BE2C (cell line): ENCODE data around the gene PTPRN2.

ENCODE experiments used
- DNase-seq: peaks from one replicate; pipeline ENCODE4 v3.0.0-alpha.2; 2020
- H3K27me3 ChIP-seq: fragments of 250-450 bp; sonication (Bioruptor Pico); 2 replicates; pipeline ENCODE4 v1.5.1; 2020; ENCODE audit warnings: mild to moderate bottlenecking
- H3K36me3 ChIP-seq: fragments of 250-450 bp; sonication (Bioruptor Pico); 2 replicates; pipeline ENCODE4 v1.5.1; 2020; ENCODE audit warnings: mild to moderate bottlenecking
- H3K4me1 ChIP-seq: fragments of 250-450 bp; sonication (Bioruptor Pico); 2 replicates; pipeline ENCODE4 v1.5.1; 2020
- H3K4me3 ChIP-seq: 2 replicates; pipeline ENCODE4 v1.5.1; 2011; ENCODE audit warnings: low read depth, low read length
- H3K9me3 ChIP-seq: fragments of 250-450 bp; sonication (Bioruptor Pico); 2 replicates; pipeline ENCODE4 v1.5.1; 2020
- TF ChIP-seq, protein P1 (sequence below): IDR thresholded peaks from 2 replicates; pipeline ENCODE4 v1.5.1; 2012; ENCODE audit warnings: mild to moderate bottlenecking, low read depth, low read length

PTPRN2 gene

GRCh38 chr7:158325530-158326381, 261.9 kb downstream of the PTPRN2 start:
- Histone ChIP-seq H3K4me1 (no peaks in the 10 kb centered on the region), H3K4me3 (no peak overlapping the region), H3K27me3 (no peaks in the 10 kb centered on the region), H3K9me3 (no peaks in the 10 kb centered on the region; the same call in none of the 2 replicates), H3K36me3 (no peaks in the 10 kb centered on the region)
- TF ChIP-seq, protein P1, sequence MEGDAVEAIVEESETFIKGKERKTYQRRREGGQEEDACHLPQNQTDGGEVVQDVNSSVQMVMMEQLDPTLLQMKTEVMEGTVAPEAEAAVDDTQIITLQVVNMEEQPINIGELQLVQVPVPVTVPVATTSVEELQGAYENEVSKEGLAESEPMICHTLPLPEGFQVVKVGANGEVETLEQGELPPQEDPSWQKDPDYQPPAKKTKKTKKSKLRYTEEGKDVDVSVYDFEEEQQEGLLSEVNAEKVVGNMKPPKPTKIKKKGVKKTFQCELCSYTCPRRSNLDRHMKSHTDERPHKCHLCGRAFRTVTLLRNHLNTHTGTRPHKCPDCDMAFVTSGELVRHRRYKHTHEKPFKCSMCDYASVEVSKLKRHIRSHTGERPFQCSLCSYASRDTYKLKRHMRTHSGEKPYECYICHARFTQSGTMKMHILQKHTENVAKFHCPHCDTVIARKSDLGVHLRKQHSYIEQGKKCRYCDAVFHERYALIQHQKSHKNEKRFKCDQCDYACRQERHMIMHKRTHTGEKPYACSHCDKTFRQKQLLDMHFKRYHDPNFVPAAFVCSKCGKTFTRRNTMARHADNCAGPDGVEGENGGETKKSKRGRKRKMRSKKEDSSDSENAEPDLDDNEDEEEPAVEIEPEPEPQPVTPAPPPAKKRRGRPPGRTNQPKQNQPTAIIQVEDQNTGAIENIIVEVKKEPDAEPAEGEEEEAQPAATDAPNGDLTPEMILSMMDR: peak; percentile 20; the same call in 1 of the 2 replicates
- no peak for DNase-seq

DNA sequence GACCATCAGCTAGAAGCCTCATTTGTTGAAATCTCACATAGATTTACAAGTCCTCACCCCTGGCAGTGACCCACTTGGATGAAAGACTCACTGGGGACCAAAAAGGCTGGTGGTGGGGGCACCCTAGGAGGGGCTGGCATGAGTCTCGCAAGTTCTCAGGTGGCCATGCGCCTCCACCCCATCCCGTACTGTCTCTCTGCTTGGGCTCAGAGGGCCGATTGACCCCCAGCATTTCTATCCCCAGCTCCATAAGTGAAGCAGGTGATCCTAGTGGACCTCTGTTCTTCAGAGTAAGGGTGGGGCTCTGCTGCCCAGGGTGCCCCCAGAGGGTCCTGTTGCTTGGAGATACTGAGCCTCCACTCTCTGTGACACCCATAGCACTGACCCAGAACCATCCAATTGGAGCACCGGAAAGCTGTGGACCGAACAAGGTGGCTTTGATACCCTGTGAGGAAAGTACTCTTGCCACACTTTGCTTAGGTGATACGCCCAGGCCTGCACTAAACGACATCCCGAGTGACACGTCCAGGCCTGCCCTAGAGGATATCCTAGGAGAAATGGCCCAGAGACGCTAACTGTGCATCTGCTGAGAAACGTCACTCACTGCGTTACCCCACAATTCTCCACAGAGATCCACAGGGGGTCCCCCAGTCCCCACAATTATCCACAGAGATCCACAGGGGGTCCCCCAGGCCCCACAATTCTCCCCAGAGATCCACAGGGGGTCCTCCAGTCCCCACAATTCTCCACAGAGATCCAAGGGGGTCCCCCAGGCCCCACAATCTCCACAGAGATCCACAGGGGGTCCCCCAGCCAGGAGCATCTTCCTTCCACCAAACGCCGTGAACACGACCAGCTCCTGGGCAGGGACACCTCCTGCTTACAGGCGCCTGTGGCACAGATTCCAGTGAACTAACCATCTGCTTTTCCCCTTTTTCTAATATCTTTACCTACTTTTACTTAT, 262.9 kb downstream of the PTPRN2 start:
- H3K4me1 ChIP-seq: no peaks in the 10 kb centered on the region
- H3K4me3 ChIP-seq: no peak overlapping the region
- no peaks in the 10 kb centered on the region; the same call in none of the 2 replicates for H3K9me3 ChIP-seq
- TF ChIP-seq, protein P1: no peak
- no peak for DNase-seq
- H3K36me3 ChIP-seq: no peaks in the 10 kb centered on the region
- H3K27me3 ChIP-seq: no peaks in the 10 kb centered on the region

DNA sequence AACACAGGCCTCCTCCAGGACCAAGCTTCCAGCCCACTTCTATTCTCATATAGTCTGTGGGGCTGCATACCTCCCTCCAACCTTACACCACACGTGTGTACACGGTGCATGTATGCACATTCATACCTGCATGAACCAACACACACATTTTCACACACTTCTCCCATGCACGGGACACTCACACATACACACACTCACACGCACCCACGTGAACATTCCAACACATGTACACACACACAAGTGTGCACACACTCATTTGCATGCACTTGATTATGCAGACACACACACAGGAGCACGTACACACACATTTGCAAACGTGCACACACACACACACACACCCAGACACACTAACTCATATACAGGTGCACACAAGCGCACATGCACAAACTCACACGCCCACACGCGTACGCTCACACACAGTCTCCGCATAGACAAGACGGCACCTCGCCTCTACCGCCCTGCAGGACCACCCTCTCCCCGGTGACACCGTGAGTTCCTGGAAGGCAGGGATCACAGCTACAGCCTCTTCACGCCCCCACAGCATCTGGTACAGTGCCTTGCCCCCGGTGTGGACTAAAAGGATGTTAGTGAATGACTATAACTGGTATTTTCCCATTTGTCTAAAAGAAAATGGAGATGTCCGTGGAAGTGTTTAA, 263.8 kb downstream of the PTPRN2 start:
- no peak for DNase-seq
- H3K36me3 ChIP-seq: no peaks in the 10 kb centered on the region
- no peaks in the 10 kb centered on the region for H3K4me1 ChIP-seq
- no peak overlapping the region for H3K4me3 ChIP-seq
- no peaks in the 10 kb centered on the region for H3K27me3 ChIP-seq
- TF ChIP-seq, protein P1: no peak
- no peaks in the 10 kb centered on the region; the same call in none of the 2 replicates for H3K9me3 ChIP-seq

DNA sequence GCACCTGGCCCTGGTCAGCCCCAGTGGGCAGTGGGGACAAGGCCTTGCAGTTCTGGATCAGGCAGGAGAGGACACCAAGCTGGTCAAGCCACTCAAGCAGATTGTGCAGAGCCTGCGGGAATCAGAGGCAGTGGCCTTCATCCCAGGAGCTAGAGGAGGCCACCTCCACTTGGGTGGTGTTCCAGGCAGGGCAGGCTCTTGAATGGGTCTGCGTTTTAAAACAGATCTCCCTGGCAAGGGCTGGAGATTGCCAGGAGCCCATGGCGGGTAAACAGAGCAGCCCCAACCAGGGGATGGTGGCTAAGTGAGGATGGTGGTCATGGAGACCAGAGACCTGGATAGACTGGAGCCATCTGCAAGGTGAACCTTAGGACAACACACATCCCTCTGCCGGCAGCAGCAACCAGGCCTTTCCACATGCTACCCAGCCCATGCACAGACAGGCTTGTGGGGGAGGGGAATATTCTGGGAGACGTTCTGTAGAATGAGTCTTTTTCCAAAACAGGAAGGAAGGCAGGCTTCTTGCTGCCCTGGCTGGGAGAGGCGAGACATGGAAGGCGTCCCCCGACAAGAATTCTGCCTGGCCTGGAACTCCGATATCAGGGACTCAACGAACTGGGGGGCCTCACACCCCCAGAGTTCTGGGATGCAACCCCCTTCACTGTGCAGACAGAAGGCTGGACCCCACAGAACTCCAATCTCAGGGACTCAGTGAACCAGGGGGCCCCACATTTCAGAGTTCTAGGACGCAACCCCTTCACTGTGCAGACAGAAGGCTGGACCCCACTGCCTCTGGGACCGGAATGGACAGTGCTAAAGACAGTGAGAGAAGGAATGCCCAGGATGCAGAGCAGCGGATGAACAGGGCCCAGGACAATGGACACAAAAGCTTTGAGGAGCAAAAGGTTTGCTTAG, 264.8 kb downstream of the PTPRN2 start:
- H3K4me3 ChIP-seq: no peak overlapping the region
- no peaks in the 10 kb centered on the region; the same call in none of the 2 replicates for H3K9me3 ChIP-seq
- no peak for DNase-seq
- TF ChIP-seq, protein P1: no peak
- no peaks in the 10 kb centered on the region for H3K27me3 ChIP-seq
- H3K4me1 ChIP-seq: no peaks in the 10 kb centered on the region
- no peaks in the 10 kb centered on the region for H3K36me3 ChIP-seq

DNA sequence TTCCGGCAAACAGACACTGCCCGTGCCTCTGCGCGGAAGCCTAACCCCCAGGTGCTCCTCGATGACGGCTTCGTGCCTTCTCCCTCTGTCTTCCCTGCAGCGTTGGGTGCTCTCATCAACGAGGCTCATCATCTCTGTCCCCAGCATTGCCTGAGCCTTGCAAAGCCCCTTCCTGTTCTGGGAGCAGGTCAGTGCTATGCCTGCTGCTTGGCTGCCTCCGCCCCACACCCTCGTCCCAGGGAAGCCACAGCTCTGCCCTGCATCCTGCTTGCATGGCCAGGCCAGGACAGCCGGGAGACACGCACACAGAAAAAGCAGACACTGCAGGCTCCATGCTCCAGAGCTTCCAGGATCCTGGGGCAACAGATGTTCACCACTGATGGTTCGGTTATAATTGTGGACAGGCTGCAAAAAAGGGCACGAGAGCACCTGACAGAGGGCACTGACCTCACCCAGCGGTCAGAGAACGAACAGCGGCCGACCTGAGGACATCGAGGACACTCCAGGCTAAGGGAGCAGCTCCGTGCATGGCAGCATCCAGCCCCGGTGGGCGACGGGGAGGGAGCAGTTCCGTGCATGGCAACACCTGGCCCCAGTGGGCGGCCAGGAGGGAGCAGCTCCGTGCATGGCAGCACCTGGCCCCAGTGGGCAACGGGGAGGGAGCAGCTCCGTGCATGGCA, 265.5 kb downstream of the PTPRN2 start:
- H3K27me3 ChIP-seq: no peaks in the 10 kb centered on the region
- H3K36me3 ChIP-seq: no peaks in the 10 kb centered on the region
- H3K9me3 ChIP-seq: no peaks in the 10 kb centered on the region; the same call in 1 of the 2 replicates
- no peak for DNase-seq
- no peaks in the 10 kb centered on the region for H3K4me1 ChIP-seq
- TF ChIP-seq, protein P1: no peak
- no peak overlapping the region for H3K4me3 ChIP-seq
